Trophoblast cell (in vitro differentiated cells and primary cell): ENCODE measurements around the gene CLEC18B.
"Not testable (repeated sequence)": the region's sequence is repeated elsewhere in the genome, so short reads cannot be mapped to it uniquely, and the experiment has no call there.

Experiments
- DNase-seq, 2 donors: peaks; one replicate each; pipeline ENCODE4 v3.0.0-alpha.2; 2016
- H2AFZ ChIP-seq: 2 replicates; pipeline ENCODE4 v1.6.1; 2013; ENCODE audit warnings: low read length, moderate library complexity, mild to moderate bottlenecking; ENCODE audit not compliant: insufficient read depth, poor library complexity
- H2AK5ac ChIP-seq: 2 replicates; pipeline ENCODE4 v1.6.1; 2013; ENCODE audit warnings: mild to moderate bottlenecking, low read length
- H2BK120ac ChIP-seq: 2 replicates; pipeline ENCODE4 v1.6.1; 2013; ENCODE audit warnings: low read length, mild to moderate bottlenecking, moderate library complexity; ENCODE audit not compliant: insufficient read depth, poor library complexity
- H2BK12ac ChIP-seq: 2 replicates; pipeline ENCODE4 v1.6.1; 2013; ENCODE audit warnings: mild to moderate bottlenecking, low read length, moderate library complexity
- H2BK5ac ChIP-seq: 2 replicates; pipeline ENCODE4 v1.6.1; 2013; ENCODE audit warnings: low read length, low read depth, moderate library complexity, mild to moderate bottlenecking; ENCODE audit not compliant: poor library complexity
- H3K14ac ChIP-seq: 2 replicates; pipeline ENCODE4 v1.6.1; 2013; ENCODE audit warnings: mild to moderate bottlenecking, low read length
- H3K18ac ChIP-seq: 2 replicates; pipeline ENCODE4 v1.6.1; 2013; ENCODE audit warnings: mild to moderate bottlenecking, low read length
- H3K23ac ChIP-seq: 2 replicates; pipeline ENCODE4 v1.6.1; 2013; ENCODE audit warnings: low read length
- H3K27ac ChIP-seq: 2 replicates; pipeline ENCODE4 v1.5.1; 2013; ENCODE audit warnings: low read depth, mild to moderate bottlenecking, inconsistent platforms, low read length, moderate library complexity
- H3K27me3 ChIP-seq: 2 replicates; pipeline ENCODE4 v1.6.1; 2013; ENCODE audit warnings: inconsistent platforms, mild to moderate bottlenecking, low read length, moderate library complexity; ENCODE audit not compliant: insufficient read depth
- H3K36me3 ChIP-seq, 2 experiments: 1 replicate in 1 of 2; 2 replicates in 1 of 2; pipeline ENCODE4 v1.6.1; 2013; ENCODE audit warnings: low read length in 2 of 2, mild to moderate bottlenecking in 2 of 2, moderate library complexity in 1 of 2; ENCODE audit not compliant: insufficient read depth in 2 of 2, control insufficient read depth in 1 of 2
- H3K4ac ChIP-seq: 2 replicates; pipeline ENCODE4 v1.6.1; 2013; ENCODE audit warnings: low read depth, mild to moderate bottlenecking, low read length, moderate library complexity
- H3K4me1 ChIP-seq, 2 experiments: 1 replicate in 1 of 2; 2 replicates in 1 of 2; pipeline ENCODE4 v1.6.1; 2013; ENCODE audit warnings: low read length in 2 of 2, mild to moderate bottlenecking in 2 of 2, moderate library complexity in 1 of 2; ENCODE audit not compliant: insufficient read depth in 2 of 2, control insufficient read depth in 1 of 2
- H3K4me2 ChIP-seq: 2 replicates; pipeline ENCODE4 v1.6.1; 2013; ENCODE audit warnings: inconsistent platforms, mild to moderate bottlenecking, low read length, moderate library complexity
- H3K4me3 ChIP-seq: 2 replicates; pipeline ENCODE4 v1.5.1; 2013; ENCODE audit warnings: mild to moderate bottlenecking, low read depth, low read length, inconsistent platforms
- H3K79me1 ChIP-seq: one replicate; pipeline ENCODE4 v1.6.1; 2013; ENCODE audit warnings: low read length
- H3K79me2 ChIP-seq: 2 replicates; pipeline ENCODE4 v1.6.1; 2013; ENCODE audit warnings: low read length, mild to moderate bottlenecking; ENCODE audit not compliant: control insufficient read depth, insufficient read depth, poor library complexity
- H3K9ac ChIP-seq: 2 replicates; pipeline ENCODE4 v1.6.1; 2013; ENCODE audit warnings: mild to moderate bottlenecking, low read length
- H3K9me3 ChIP-seq: 2 replicates; pipeline ENCODE4 v1.6.1; 2013; ENCODE audit warnings: low read depth, mild to moderate bottlenecking, control low read depth, inconsistent platforms, low read length; ENCODE audit not compliant: insufficient read depth
- H4K12ac ChIP-seq: 2 replicates; pipeline ENCODE4 v1.6.1; 2013; ENCODE audit warnings: low read depth, mild to moderate bottlenecking, low read length, moderate library complexity
- H4K8ac ChIP-seq: 2 replicates; pipeline ENCODE4 v1.6.1; 2013; ENCODE audit warnings: low read depth, mild to moderate bottlenecking, low read length, moderate library complexity
- H4K91ac ChIP-seq: one replicate; pipeline ENCODE4 v1.6.1; 2013; ENCODE audit warnings: low read depth, mild to moderate bottlenecking, low read length, moderate library complexity
- WGBS: extraction: QIAGEN DNeasy Blood & Tissue Kit; methylation state at CpG from one replicate; pipeline ENCODE4 v1.1.7; 2013; ENCODE audit warnings: missing lambda C conversion rate; ENCODE audit not compliant: insufficient read length, insufficient coverage; ENCODE audit errors: extremely low coverage; 5-methylcytosine and 5-hydroxymethylcytosine counted together

CLEC18B gene

GRCh38 chr16:74422086-74422485 lies 808 bp upstream of the CLEC18B start:
- H3K9me3 ChIP-seq, H3K79me2 ChIP-seq, H3K4me1 ChIP-seq, H2BK5ac ChIP-seq, H3K4me3 ChIP-seq, H3K4me2 ChIP-seq, H3K36me3 ChIP-seq, H3K23ac ChIP-seq, H3K27ac ChIP-seq, H3K79me1 ChIP-seq, H4K8ac ChIP-seq, H2AFZ ChIP-seq, H2AK5ac ChIP-seq, H2BK12ac ChIP-seq, H3K9ac ChIP-seq, H4K91ac ChIP-seq, H3K14ac ChIP-seq, H3K18ac ChIP-seq, H3K27me3 ChIP-seq, H2BK120ac ChIP-seq, H3K4ac ChIP-seq, H4K12ac ChIP-seq, DNase-seq: not testable (repeated sequence)
- WGBS, result no CpG with 5 or more reads among the region's 17 CpGs

- H3K79me1 ChIP-seq, H3K9me3 ChIP-seq, H3K14ac ChIP-seq, H3K36me3 ChIP-seq, DNase-seq, H3K27ac ChIP-seq, H4K8ac ChIP-seq, H3K4ac ChIP-seq, H3K4me3 ChIP-seq, H3K27me3 ChIP-seq, H4K12ac ChIP-seq, H2BK5ac ChIP-seq, H3K9ac ChIP-seq, H3K18ac ChIP-seq, H2AFZ ChIP-seq, H2BK120ac ChIP-seq, H2BK12ac ChIP-seq, H3K23ac ChIP-seq, H3K79me2 ChIP-seq, H4K91ac ChIP-seq, H3K4me2 ChIP-seq, H2AK5ac ChIP-seq, H3K4me1 ChIP-seq: not testable (repeated sequence)
- whole genome bisulfite sequencing, result no CpG with 5 or more reads among the region's 16 CpGs
Measured at GRCh38 chr16:74421482-74421785, 156 bp upstream of the CLEC18B start.

GRCh38 chr16:74419811-74420210 lies 1.5 kb downstream of the CLEC18B start:
- H2BK12ac ChIP-seq, H3K27ac ChIP-seq, H2BK5ac ChIP-seq, H2AK5ac ChIP-seq, DNase-seq, H2BK120ac ChIP-seq, H3K14ac ChIP-seq, H4K8ac ChIP-seq, H3K79me2 ChIP-seq, H3K4me2 ChIP-seq, H3K9me3 ChIP-seq, H3K9ac ChIP-seq, H3K36me3 ChIP-seq, H3K79me1 ChIP-seq, H3K27me3 ChIP-seq, H3K23ac ChIP-seq, H4K12ac ChIP-seq, H2AFZ ChIP-seq, H3K4me1 ChIP-seq, H4K91ac ChIP-seq, H3K4ac ChIP-seq, H3K18ac ChIP-seq, H3K4me3 ChIP-seq: not testable (repeated sequence)
- no CpG with 5 or more reads among the region's 14 CpGs for WGBS

- H3K23ac ChIP-seq, H2BK12ac ChIP-seq, H2AFZ ChIP-seq, DNase-seq, H3K18ac ChIP-seq, H3K36me3 ChIP-seq, H3K4me1 ChIP-seq, H2BK5ac ChIP-seq, H2BK120ac ChIP-seq, H4K91ac ChIP-seq, H3K9ac ChIP-seq, H3K4ac ChIP-seq, H3K4me3 ChIP-seq, H3K79me1 ChIP-seq, H4K8ac ChIP-seq, H3K14ac ChIP-seq, H3K79me2 ChIP-seq, H4K12ac ChIP-seq, H3K4me2 ChIP-seq, H2AK5ac ChIP-seq, H3K9me3 ChIP-seq, H3K27me3 ChIP-seq, H3K27ac ChIP-seq: not testable (repeated sequence)
- WGBS, result no CpG with 5 or more reads among the region's 15 CpGs
Measured at GRCh38 chr16:74417897-74418296, 3.4 kb downstream of the CLEC18B start.

- not testable (repeated sequence) for H2AFZ ChIP-seq, H3K27me3 ChIP-seq, H2BK120ac ChIP-seq, H3K9ac ChIP-seq, H2AK5ac ChIP-seq, H3K4ac ChIP-seq, H3K79me2 ChIP-seq, H3K4me2 ChIP-seq, H3K27ac ChIP-seq, H3K14ac ChIP-seq, DNase-seq, H3K18ac ChIP-seq, H3K79me1 ChIP-seq, H3K9me3 ChIP-seq, H4K8ac ChIP-seq, H2BK5ac ChIP-seq, H2BK12ac ChIP-seq, H3K4me3 ChIP-seq, H4K91ac ChIP-seq, H3K36me3 ChIP-seq, H4K12ac ChIP-seq, H3K4me1 ChIP-seq, H3K23ac ChIP-seq
- WGBS, result no CpG with 5 or more reads among the region's 7 CpGs
Measured at GRCh38 chr16:74413920-74414319, 7.4 kb downstream of the CLEC18B start.
